ENCODE data around the gene TMC2. TPM values are rescaled to one million over a fixed set of nuclear protein-coding genes. Genes with fewer than 3 reads are reported as not detected.

TMC2 gene
- total RNA-seq, 1 donor, result not detected

DNA sequence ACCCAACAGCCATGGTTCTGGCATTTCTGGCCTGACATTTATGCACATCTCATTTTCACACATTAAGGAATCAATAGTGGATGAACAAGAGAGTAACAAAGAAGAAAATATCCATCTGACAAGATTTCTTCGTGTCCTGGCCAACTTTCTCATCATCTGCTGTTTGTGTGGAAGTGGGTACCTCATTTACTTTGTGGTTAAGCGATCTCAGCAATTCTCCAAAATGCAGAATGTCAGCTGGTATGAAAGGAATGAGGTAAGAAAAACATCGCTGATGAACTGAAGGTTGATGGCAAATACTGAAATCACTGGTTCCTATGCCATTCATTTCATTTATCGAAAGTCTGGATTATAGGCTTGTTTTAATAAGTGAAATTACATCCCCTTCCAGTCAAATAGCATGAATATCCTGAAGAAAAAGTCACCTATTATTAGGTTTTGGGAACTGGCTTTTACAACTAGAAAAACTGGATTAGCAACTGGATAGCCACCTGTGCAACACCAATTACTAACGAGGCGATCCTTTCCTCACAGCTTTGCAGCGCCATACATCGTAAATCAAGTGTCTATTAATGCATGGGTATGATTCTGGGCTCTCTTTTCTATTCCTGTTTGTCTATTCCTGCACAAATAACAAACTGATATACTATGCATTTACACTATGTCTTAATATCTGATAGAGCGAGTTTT is 65.8 kb downstream of the TMC2 start:
- TF ChIP-seq, protein P1, sequence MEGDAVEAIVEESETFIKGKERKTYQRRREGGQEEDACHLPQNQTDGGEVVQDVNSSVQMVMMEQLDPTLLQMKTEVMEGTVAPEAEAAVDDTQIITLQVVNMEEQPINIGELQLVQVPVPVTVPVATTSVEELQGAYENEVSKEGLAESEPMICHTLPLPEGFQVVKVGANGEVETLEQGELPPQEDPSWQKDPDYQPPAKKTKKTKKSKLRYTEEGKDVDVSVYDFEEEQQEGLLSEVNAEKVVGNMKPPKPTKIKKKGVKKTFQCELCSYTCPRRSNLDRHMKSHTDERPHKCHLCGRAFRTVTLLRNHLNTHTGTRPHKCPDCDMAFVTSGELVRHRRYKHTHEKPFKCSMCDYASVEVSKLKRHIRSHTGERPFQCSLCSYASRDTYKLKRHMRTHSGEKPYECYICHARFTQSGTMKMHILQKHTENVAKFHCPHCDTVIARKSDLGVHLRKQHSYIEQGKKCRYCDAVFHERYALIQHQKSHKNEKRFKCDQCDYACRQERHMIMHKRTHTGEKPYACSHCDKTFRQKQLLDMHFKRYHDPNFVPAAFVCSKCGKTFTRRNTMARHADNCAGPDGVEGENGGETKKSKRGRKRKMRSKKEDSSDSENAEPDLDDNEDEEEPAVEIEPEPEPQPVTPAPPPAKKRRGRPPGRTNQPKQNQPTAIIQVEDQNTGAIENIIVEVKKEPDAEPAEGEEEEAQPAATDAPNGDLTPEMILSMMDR (IDR thresholded peaks at IDR 0.05; ENCODE audit: insufficient read depth, low read length), result no peak
- H3K4me3 ChIP-seq (ENCODE audit: low read depth, low read length), result no peak overlapping the region
- no peak for DNase-seq (ENCODE audit: low read depth)

DNA sequence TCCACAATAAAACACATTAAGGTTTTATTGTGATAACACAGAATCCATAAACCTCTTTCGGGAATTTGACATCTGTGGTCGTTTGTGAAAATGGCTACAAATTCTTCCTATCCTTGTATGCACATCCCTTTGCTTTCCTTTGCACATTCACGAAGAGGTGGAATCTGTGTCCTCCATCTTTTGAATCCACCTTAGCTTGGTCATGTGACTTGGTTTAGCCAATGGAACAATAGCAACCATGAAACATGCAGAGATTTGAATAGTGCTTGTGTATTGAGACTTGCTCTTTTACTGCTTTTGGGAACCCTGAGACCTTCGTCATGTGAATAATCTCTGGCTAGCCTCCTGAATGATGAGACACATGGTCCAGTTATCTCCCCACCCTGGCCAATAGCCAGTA is 66.4 kb downstream of the TMC2 start:
- TF ChIP-seq, protein P1 (IDR thresholded peaks at IDR 0.05; ENCODE audit: insufficient read depth, low read length), result no peak
- no peak overlapping the region for H3K4me3 ChIP-seq (ENCODE audit: low read depth, low read length)
- no peak for DNase-seq (ENCODE audit: low read depth)

DNA sequence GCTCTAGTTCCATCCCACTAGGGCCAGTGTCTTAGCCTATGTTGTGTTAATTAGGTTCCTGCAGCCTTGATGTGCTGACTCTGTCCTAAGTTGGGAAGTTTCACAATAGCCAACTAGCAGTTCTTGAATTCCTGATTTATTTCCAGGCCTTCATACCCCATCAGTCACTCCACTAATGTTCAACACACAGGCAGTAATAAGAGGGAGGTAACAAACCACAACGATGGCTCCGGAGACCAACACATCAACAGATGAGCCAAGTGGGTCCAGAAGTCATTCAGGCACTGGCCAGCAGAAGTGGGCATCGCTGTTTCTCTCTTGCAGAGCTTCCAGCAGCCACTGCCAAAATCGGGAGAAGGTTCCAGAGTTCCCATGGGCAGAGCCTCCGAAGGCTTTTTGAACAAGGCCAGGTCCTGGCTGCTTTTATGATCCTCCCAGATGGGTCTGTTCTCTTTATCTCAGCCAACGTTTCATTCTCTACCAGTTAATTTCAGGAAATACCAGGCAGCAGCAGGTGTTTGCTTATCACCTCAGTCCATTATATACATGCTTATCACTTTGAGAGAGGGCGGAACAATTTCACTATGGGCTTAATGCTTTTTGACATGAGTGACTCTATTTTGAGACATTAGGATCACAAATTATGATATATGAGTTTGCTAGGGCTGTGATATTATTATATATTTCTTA is 67.6 kb downstream of the TMC2 start:
- H3K4me3 ChIP-seq (ENCODE audit: low read depth, low read length), result no peak overlapping the region
- TF ChIP-seq, protein P1 (IDR thresholded peaks at IDR 0.05; ENCODE audit: insufficient read depth, low read length), result no peak
- no peak for DNase-seq (ENCODE audit: low read depth)

DNA sequence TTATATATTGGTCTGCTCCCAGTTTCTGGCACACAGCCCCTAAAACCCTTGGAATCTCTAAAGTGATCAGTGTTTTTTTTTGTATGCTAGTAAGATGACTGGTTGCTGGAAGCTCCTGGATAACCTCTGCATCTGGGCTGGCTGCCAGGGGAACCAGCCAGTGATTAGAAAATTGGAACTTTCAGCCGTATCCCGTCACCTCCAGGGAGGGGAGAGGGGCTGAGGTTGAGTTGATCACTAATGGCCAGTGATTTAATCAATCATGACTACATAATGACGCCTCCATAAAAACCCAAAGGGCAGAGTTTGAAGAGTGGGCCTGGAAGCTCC is 68.1 kb downstream of the TMC2 start:
- DNase-seq (ENCODE audit: low read depth), result no peak
- TF ChIP-seq, protein P1 (IDR thresholded peaks at IDR 0.05; ENCODE audit: insufficient read depth, low read length), result no peak

DNA sequence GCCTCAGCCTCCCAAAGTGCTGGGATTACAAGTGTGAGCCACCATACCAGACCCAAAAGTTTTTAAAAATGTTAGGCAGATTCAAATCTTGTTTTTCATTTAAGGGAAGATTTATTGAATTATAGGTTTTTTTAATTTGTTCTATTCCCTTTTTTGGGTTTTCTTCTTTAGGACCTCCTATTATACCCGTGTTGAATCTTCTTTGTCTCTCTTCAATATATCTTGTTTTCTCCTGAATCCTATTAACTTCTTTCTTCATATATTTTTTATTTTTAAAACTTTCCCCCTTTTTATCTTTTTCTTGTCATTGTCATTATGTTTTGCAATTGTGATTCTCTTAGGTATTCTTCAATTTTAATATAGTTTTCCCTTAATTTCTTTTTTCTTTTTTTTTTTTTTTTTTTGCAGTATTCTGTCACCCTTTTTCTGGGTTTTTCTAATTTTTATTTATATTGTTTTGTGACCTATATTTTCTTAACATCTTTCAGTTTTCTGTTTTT is 70.2 kb downstream of the TMC2 start:
- H3K4me3 ChIP-seq (ENCODE audit: low read depth, low read length), result no peak overlapping the region
- DNase-seq (ENCODE audit: low read depth), result no peak
- TF ChIP-seq, protein P1 (IDR thresholded peaks at IDR 0.05; ENCODE audit: insufficient read depth, low read length), result no peak

More for the DNA sequence above, 68.1 kb downstream of the TMC2 start:
- H3K4me3 ChIP-seq (ENCODE audit: low read depth, low read length), result no peak overlapping the region

DNA sequence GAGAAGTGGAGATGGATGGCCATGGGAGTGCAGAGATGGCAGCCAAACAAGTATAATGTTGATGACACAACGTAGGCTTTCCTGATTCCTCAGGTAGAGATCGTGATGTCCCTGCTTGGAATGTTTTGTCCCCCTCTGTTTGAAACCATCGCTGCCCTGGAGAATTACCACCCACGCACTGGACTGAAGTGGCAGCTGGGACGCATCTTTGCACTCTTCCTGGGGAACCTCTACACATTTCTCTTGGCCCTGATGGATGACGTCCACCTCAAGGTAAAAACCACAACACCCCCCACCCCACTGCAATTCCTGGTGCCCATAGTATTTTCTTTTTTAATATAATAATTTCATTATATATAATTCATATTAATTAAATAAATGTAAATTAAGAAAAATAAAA is 74.0 kb downstream of the TMC2 start:
- no peak overlapping the region for H3K4me3 ChIP-seq (ENCODE audit: low read depth, low read length)
- no peak for DNase-seq (ENCODE audit: low read depth)
- TF ChIP-seq, protein P1 (IDR thresholded peaks at IDR 0.05; ENCODE audit: insufficient read depth, low read length), result no peak

All from fibroblast of the aortic adventitia (primary cell).